ENCODE data around the gene ACTR3.

Gene ACTR3

GRCh38 chr2:113854208-113854607, 35.7 kb upstream of the ACTR3 start:
- TF ChIP-seq, protein P1, sequence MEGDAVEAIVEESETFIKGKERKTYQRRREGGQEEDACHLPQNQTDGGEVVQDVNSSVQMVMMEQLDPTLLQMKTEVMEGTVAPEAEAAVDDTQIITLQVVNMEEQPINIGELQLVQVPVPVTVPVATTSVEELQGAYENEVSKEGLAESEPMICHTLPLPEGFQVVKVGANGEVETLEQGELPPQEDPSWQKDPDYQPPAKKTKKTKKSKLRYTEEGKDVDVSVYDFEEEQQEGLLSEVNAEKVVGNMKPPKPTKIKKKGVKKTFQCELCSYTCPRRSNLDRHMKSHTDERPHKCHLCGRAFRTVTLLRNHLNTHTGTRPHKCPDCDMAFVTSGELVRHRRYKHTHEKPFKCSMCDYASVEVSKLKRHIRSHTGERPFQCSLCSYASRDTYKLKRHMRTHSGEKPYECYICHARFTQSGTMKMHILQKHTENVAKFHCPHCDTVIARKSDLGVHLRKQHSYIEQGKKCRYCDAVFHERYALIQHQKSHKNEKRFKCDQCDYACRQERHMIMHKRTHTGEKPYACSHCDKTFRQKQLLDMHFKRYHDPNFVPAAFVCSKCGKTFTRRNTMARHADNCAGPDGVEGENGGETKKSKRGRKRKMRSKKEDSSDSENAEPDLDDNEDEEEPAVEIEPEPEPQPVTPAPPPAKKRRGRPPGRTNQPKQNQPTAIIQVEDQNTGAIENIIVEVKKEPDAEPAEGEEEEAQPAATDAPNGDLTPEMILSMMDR (IDR thresholded peaks at IDR 0.05; ENCODE audit: low read depth, low read length, poor library complexity, severe bottlenecking): no peak
- no peak for TF ChIP-seq EZH2phosphoT487 (IDR thresholded peaks at IDR 0.05; ENCODE audit: borderline replicate concordance, low read length)
- Histone ChIP-seq H3K9me2 (replicated peaks; ENCODE audit: control insufficient read depth, low read length) (no peaks in the 10 kb centered on the region), H4K20me1 (ENCODE audit: control insufficient read depth, insufficient read depth, low read depth, low read length) (no peaks in the 10 kb centered on the region), H3K9me3 (ENCODE audit: control insufficient read depth, insufficient read depth, low read length) (no peaks in the 10 kb centered on the region), H3K4me1 (ENCODE audit: control insufficient read depth, low read length) (peaks cover 71% of the 10 kb centered on the region), H3K4me2 (ENCODE audit: low read length) (no peak overlapping the region), H3K79me2 (ENCODE audit: control insufficient read depth, low read length) (peaks cover 6% of the 10 kb centered on the region; the same call in 1 of the 2 replicates), H3F3A (ENCODE audit: control insufficient read depth, insufficient read depth) (peaks cover 16% of the 10 kb centered on the region), H3K27ac (ENCODE audit: low read depth, low read length) (peak overlapping the region; percentile 99), H3K4me3 (ENCODE audit: low read length) (no peak overlapping the region), H3K36me3 (ENCODE audit: control insufficient read depth, low read length) (peaks cover 11% of the 10 kb centered on the region), H3K27me3 (ENCODE audit: control insufficient read depth, low read length) (no peaks in the 10 kb centered on the region)

- peaks cover 22% of the 10 kb centered on the region for H3F3A ChIP-seq (ENCODE audit: control insufficient read depth, insufficient read depth)
- H3K27me3 ChIP-seq (ENCODE audit: control insufficient read depth, low read length): no peaks in the 10 kb centered on the region
- peak overlapping the region; percentile 54 for H3K4me2 ChIP-seq (ENCODE audit: low read length)
- H3K27ac ChIP-seq (ENCODE audit: low read depth, low read length): peak overlapping the region; percentile 99
- H3K36me3 ChIP-seq (ENCODE audit: control insufficient read depth, low read length): peaks cover 11% of the 10 kb centered on the region
- peak overlapping the region; percentile 32 for H3K4me3 ChIP-seq (ENCODE audit: low read length)
- peaks cover 78% of the 10 kb centered on the region for H3K4me1 ChIP-seq (ENCODE audit: control insufficient read depth, low read length)
- no peak for TF ChIP-seq EZH2phosphoT487 (IDR thresholded peaks at IDR 0.05; ENCODE audit: borderline replicate concordance, low read length)
- TF ChIP-seq, protein P1 (IDR thresholded peaks at IDR 0.05; ENCODE audit: low read depth, low read length, poor library complexity, severe bottlenecking): no peak
- H3K79me2 ChIP-seq (ENCODE audit: control insufficient read depth, low read length): peaks cover 6% of the 10 kb centered on the region; the same call in 1 of the 2 replicates
- H3K9me3 ChIP-seq (ENCODE audit: control insufficient read depth, insufficient read depth, low read length): no peaks in the 10 kb centered on the region
- no peaks in the 10 kb centered on the region for H4K20me1 ChIP-seq (ENCODE audit: control insufficient read depth, insufficient read depth, low read depth, low read length)
- H3K9me2 ChIP-seq (replicated peaks; ENCODE audit: control insufficient read depth, low read length): no peaks in the 10 kb centered on the region
Observed at GRCh38 chr2:113854970-113855740, 34.7 kb upstream of the ACTR3 start.

DNA sequence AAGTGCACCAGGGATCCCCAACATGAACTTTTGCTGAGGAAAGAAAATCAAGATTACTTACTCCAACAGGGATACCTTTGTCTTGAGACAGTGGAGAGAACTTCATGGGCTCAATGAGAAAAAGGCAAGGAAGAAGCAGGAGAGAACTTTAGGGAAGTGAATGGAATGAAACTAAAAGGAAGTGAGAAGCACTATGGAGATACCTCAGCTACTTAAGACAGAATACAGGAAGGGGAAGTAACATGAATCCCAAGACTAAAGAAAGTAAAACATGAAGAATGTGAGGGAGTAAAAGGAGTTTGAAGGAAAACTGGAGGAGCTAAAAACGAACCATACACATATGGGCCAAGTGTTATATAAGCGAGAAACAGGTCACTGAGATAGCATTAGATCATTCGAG, 32.4 kb upstream of the ACTR3 start:
- Histone ChIP-seq H3F3A (ENCODE audit: control insufficient read depth, insufficient read depth) (peaks cover 44% of the 10 kb centered on the region), H3K27me3 (ENCODE audit: control insufficient read depth, low read length) (no peaks in the 10 kb centered on the region), H3K27ac (ENCODE audit: low read depth, low read length) (peak overlapping the region; percentile 99), H3K79me2 (ENCODE audit: control insufficient read depth, low read length) (peaks cover 6% of the 10 kb centered on the region; the same call in 1 of the 2 replicates), H3K4me2 (ENCODE audit: low read length) (peak overlapping the region; percentile 54), H3K9me2 (replicated peaks; ENCODE audit: control insufficient read depth, low read length) (no peaks in the 10 kb centered on the region), H3K4me1 (ENCODE audit: control insufficient read depth, low read length) (peaks cover 97% of the 10 kb centered on the region), H3K9me3 (ENCODE audit: control insufficient read depth, insufficient read depth, low read length) (no peaks in the 10 kb centered on the region), H4K20me1 (ENCODE audit: control insufficient read depth, insufficient read depth, low read depth, low read length) (no peaks in the 10 kb centered on the region), H3K4me3 (ENCODE audit: low read length) (peak overlapping the region; percentile 40), H3K36me3 (ENCODE audit: control insufficient read depth, low read length) (peaks cover 14% of the 10 kb centered on the region)
- TF ChIP-seq EZH2phosphoT487 (IDR thresholded peaks at IDR 0.05; ENCODE audit: borderline replicate concordance, low read length): no peak
- TF ChIP-seq, protein P1 (IDR thresholded peaks at IDR 0.05; ENCODE audit: low read depth, low read length, poor library complexity, severe bottlenecking): no peak
